ENCODE results near the gene PLXDC2. TPM values are rescaled to one million over a fixed set of nuclear protein-coding genes. Genes with fewer than 3 reads are reported as not detected.

PLXDC2 gene
- total RNA-seq, 1 donor from 2014 or later, result 92.0 TPM

DNA sequence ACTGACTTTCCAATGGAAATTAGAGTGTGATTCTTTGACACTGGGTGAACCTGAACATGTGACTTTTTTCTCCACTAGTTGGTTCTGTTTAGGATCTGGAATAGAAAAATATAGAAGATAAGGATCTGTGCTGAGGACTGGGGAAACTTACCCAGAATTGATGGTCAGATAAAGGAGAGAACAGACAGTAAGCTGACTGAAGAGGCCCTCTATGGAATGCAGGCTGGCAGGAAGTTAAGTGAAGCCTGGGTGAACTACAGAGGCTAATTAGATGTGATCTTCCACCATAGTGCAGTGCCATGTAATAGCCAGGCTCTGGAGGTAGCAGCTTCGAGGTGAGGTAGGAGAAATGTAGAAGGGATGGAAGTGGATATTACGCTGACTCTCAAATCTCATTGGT, 455.3 kb downstream of the PLXDC2 start:
- DNase-seq (ENCODE audit: low spot score), result no peak

DNA sequence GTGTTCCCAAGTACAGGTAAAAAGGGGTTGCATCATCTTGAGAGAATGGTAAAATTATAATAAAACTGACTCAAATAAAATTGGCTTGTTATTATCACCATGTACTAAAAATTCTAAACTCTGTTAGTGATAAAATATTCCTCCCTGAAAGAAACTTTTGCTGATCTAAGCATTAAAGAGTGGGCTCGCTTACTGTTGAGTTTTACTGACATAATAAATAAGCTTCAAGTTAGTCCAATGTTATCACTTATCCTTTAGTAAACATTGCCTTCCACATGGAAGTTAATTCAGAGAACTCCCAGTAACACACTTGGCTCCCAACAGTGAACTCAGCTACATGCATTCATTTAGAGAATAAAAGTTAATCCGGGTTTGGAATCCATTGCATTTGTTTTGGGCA, 456.4 kb downstream of the PLXDC2 start:
- DNase-seq (ENCODE audit: low spot score), result no peak

DNA sequence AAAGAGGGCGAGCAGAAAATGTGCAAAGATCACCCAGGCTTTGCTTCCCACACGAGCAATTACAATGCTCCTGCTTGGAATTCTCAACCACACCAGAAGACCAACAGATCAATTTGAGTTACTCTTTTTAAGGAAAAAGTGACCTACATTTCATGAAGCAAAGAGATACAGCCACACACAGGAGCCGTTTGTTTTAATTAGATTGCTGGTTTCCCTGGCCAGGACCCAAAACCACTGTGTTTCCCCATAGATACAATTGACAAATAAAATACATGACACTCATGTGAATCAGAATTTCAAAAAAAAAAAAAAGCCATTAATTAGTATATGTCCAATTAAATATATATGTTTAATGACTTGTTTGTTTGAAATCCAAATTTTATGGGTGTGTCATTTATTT, 458.3 kb downstream of the PLXDC2 start:
- DNase-seq (ENCODE audit: low spot score), result no peak

DNA sequence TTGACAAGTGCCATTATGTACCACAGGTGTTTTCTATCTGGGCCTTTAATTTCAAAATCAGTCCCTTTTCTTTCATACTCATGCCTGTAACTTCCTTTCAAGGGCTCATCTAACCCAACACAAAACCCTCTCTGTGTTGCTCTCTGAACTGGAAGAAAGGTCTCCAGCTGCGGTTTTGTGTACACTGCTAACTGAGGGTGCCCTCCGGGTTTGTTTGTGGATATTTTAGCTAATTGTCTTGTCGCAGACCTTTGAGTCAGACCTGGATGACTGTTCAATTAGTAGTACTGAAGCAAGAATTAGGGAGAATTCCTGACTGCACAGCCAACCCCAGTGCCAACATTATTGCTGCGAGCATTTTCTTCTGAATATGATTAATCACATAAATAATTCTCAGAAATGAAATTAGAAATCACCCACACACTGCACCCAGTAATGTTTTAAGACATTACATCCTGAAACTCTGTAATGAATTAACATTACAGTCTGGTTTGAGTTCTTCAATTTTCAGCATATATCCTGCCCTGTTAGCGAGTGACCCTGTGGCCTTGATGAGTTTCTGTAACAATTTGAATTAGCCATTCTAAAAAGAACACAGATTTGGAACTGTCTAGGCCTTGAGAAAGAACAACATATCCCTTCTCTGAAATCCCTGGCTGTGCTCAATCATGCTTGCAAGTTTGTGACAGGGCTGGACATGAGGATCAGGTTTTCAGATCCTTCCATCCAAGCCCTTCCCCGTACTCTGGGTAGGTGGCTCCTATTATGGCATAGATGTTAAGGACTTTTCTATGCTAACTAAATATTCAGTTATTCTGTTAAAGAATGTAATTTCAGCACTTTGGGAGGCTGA, 460.1 kb downstream of the PLXDC2 start:
- no peak for DNase-seq (ENCODE audit: low spot score)

DNA sequence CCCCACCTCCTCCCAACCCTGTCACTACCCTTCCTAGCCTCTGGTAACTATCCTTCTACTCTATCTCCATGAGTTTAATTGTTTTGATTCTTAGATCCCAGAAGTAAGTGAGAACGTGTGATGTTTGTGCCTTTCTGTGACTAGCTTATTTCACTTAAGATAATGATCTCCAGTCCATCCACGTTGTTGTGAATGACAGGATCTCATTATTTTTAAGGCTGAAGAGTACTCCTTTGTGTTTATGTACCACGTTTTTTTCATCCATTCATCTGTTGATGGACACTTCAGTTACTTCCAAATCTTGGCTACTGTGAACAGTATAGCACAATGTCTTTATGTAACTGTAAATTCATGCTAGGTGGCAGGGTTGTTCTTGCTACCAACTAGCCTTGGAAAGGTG, 461.6 kb downstream of the PLXDC2 start:
- no peak for DNase-seq (ENCODE audit: low spot score)

DNA sequence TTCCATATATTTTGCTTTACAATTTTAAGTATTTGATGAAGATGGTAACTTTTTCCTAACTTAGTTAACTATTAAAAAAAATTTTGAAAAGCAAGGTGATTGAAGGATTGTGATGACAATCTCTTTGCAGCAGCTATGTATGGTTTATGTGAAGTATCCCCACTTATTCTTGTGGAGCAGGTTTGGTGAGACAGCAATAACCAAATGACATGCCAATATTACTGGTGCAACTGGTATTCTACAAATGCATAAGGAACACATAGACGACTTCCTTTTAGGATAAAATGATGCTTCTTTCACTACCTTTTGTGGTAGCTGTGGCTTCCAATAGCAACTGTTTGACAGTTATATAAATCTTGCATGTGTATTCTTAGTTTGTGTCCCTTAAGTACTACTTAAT, 465.3 kb downstream of the PLXDC2 start:
- DNase-seq (ENCODE audit: low spot score), result no peak

DNA sequence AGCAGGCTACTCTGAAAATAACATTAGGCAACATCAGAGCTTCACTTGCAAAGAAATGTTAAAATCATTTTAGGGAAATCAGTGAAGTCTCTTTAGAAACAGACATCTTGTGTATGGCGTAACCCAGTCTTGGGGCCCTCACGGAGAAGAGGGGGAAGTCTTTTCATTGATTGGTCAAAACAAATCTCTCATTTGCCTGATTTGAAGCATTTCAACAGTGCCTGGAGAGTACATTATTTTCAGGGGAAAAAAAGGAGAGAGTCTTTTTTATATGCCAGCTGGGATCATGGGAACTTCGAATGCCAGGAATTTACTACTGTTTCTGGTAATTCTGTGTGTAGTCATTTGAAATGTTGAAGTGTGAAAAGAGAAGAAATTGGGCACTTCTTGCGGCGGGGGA, 471.4 kb downstream of the PLXDC2 start:
- DNase-seq (ENCODE audit: low spot score), result no peak

DNA sequence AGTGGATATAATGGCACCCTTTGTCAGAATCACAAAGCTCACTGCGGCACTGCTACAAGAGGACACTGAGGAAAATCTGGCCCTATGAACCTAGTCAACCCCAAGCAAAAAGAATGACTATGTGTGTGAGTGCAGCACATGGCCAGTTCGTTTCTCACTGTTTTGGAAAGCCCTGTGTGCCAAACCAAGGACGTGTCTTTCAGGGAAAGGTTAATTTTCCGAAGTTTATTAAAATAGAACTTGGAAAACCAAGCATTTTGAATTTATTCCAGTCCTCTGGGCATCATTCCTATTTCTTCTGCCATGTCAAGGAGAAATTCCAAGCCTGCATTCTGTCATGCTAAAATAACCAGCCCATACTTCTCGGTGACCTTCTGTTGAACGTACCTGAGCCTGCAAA, 471.8 kb downstream of the PLXDC2 start:
- no peak for DNase-seq (ENCODE audit: low spot score)

DNA sequence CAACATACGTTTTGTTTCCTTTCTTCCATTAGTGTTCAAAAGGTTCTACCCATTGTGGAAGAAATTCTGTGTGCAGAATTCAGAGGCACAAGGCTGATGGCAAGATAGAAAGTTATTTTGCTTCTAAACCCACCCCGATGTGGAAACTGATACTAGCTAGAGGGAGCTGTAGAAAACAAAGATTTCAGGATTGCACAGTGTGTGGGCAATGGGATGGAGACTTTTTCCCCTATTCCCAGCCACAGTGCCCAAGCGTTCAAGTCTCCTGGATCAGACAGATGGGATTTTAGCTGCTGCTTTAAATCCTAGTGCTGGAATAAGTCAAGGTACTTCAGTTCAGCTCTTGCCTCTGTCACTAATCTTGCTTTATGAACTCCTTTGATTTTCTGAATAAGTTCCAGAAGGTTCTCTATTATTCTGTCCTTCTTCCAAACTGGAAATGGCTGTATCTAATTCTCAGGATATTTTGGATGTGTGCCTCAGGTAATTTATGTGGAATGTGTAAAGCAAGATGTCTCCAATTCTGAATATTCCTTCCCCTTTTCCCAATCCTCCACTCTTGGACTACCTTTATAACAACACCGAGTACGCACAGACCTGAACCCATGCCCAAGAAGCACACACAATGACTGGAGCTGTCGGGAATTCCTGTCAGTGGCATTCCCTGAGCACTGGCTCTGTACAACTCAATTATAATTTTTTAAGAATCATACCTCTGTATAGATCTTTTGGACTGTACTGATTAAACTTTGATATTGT, 473.0 kb downstream of the PLXDC2 start:
- no peak for DNase-seq (ENCODE audit: low spot score)

DNA sequence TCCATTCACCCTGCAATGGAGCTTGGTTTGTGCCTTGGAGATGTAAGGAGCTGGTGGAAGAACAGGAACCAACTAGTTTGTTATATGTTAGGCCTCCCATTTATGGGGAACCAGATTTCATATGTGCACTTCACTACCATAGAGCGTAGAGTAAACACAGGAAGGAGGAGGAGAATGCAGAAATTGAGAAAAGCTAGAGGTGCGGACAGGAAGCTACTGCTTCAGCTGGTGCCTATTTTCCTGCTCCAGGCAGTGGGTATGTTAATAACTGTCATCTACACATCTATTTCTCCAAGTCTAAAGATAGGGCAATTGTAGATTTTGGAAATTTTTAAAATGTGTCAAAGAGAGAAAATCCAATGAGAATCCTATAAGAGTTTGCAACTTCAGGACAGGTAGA, 482.2 kb downstream of the PLXDC2 start:
- no peak for DNase-seq (ENCODE audit: low spot score)

DNA sequence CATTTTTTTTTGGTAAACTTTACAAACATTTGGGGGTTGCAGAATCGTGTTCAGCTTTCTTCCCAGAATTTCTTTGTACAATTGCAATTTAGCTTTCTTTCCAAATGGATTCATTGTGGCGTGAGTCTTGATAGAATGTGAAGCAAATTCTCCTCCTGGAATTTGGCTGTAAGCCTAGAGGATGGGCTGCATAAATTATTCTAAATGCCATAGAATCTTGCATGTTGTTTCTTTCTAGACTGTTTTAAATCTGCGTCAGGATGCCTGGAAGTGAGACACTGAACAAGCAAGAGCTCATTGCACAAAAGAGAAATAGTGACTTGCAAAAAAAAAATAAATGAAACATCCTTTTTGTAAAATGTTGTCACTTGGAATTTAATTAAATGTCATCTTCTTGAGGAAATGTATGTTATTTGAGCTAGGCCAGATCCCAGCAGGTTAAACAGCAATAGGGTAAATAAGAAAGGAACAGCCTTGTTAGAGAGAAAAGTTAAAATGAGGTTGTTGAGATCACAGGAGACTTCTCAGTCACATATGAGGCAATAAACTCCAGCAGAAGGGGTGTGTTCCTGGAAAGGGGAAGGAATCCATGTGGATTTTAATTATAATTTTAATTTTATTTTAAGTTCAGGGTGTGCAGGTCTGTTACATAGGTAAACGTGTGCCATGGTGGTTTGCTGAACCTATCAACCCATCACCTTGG, 483.0 kb downstream of the PLXDC2 start:
- no peak for DNase-seq (ENCODE audit: low spot score)

DNA sequence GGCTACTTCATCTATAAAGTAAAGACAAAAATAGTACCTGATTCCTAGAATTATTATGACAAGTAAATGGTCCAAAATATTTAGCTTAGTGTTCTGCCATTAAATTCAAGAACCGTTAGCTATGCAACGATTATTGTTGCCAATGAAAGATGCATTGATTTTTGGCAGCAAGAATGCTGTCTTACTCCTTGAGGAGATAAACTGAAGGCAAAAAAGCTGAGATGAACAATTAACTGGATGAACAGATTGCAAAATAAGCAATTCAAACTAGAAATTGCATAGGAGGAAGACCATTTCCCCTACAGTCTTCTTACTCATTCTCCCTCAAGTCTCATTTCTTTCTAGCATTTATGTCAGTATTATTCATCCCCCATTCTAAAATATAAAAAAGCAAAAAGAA, 484.5 kb downstream of the PLXDC2 start:
- DNase-seq (ENCODE audit: low spot score), result no peak

DNA sequence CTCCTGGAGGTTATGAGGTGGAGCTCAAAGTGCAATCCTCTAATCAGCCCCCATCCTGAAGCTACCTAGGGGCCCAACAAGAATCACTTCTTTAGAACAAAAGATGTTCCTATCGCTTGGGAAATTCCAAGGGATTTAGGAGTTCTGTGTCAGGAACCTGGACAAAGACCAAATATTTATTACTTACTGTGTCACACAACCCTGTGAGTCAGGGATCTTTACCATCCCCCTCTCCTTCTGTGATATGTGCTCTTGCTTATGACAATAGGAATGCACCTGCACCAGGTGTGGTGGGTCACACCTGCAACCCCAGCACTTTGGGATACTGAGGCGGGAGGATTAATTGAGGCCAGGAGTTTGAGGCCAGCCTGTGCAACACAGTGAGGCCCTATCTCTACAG, 485.8 kb downstream of the PLXDC2 start:
- DNase-seq (ENCODE audit: low spot score), result no peak

DNA sequence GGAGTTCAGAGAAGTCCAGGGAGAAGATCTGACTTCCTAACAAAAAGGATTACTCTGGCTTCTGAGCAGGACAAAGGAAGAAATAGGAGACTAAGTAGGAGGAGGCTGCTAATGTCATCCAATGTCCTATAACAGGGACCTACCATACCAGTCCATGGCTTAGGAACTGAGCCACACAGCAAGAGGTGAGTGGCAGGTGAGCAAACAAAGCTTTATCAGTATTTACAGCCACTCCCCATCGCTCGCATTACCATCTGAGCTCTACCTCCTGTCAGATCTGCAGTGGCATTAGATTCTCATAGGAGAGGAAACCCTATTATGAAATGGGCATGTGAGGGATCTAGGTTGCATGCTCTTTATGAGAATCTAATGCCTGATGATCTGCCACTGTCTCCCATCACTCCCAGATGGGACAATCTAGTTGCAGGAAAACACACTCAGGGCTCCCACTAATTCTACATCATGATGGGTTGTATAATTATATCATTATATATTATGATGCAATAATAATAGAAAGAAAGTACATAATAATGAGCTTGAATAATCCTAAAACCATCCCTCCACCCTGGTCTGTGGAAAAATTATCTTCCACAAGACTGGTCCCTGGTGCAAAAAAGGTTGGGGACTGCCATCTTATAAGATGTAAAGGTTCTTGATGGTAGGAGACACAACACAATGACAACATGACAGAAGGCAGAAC, 487.4 kb downstream of the PLXDC2 start:
- DNase-seq (ENCODE audit: low spot score), result no peak

DNA sequence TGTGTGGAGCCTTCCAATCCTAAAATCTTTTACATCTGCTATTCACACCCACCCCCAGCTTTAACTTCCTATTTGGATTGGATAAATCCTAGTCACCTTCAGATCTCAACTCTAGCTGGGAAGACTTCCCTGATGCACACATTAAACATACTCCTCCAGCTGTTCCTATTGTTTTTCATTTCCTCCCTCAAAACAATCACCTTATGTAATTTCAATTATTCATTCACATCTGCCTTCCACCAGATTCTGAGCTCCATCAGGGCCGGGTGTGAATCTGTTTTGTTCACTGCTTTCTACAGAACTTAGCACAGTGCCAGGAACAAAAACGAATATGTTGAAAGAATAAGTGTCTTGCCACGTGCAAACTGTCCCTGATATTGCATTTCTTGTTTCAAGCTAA, 497.4 kb downstream of the PLXDC2 start:
- DNase-seq (ENCODE audit: low spot score), result no peak

DNA sequence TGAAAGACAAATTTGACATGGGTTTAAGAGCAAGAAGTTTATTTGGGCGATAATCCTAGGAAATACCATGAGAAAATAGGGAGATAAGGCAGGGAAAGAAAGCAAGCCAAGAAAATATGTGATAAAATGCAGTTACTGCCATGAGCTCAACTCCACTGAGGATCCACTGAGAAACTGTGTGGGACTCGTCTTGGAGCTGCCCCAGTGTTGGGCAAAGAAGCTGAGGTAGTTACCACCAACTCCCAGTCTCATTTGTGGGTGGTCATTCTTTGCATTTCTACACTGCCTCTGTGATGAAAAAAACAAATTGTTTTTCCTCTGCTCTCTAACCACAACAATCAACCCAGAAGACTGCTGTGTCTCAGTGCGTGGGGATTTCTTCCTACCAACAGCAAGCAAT, 498.2 kb downstream of the PLXDC2 start:
- no peak for DNase-seq (ENCODE audit: low spot score)

DNA sequence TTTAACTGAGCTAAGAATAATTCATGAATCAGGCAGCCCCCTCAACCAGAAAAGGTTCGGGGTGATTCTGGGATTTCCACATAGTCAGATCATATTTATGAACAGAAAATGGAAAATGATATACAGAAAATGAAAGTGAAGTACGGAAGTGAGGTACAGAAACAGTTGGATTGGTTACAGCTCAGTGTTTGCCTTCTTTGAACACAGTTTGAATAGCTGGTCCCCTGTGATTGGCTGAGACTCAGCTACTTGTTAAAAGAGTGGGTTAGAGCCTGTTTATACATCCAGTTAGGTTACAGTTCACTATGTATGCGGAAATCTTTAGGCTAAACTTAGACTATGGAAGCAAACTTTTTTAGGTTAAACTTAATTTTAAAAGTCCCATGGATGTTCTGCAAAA, 511.7 kb downstream of the PLXDC2 start:
- no peak for DNase-seq (ENCODE audit: low spot score)

DNA sequence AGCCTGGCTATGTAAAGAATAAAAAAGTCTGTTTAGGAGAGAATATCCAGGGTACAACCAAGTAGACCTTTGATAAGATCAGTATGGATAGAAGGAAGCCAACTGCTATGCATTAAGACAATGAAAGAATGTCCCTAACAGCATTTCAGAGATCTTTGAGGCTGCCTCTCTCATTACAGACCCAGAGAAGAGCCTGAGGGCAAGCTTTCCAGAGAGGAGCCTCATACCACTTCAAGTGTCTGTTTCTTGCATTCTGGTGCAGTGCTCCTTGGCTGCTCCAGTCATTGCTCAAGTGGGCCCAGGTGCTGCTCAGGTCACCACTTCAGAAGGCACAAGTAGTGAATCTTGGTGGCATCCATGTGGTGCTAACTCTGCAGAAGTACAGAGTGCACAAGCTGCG, 514.0 kb downstream of the PLXDC2 start:
- DNase-seq (ENCODE audit: low spot score), result no peak

DNA sequence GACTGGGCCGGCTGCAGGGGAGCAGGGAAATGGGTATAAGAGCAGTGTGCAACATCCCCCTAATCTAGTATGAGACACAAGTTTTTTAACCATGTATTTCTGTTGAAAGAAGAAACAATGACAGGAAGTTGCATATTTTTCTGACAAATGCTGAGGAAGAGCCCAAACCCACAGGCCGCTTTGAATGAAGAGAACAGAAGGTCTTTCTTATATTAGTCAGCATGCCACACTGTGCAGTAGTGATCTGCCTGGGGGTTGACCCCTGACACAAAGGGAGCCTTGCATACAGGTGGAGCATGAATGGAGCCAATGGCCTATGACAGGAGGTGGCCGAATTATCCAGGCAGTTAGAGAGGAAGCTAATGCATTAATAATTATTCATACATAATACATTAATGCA, 518.3 kb downstream of the PLXDC2 start:
- DNase-seq (ENCODE audit: low spot score), result no peak
